ENCODE measurements around the gene LINC01488.

- TF ChIP-seq CTCF (conservative IDR thresholded peaks at IDR 0.05) (no peak), ZFX (IDR thresholded peaks at IDR 0.05) (no peak)
These were observed 27.9 kb downstream of the LINC01488 start for GRCh38 chr11:69509381-69509780.
